Effector memory CD4-positive, alpha-beta T cell (primary cell): ENCODE data around the gene GPR84.

Source experiments
- DNase-seq, 3 donors: peaks; one replicate each; pipeline ENCODE4 v3.0.0-alpha.2; 2020
- H3K27ac ChIP-seq: 2 replicates; pipeline ENCODE4 v1.7.0; 2013; ENCODE audit warnings: mild to moderate bottlenecking, low read length, moderate library complexity; ENCODE audit not compliant: insufficient read depth, poor library complexity, severe bottlenecking
- H3K27me3 ChIP-seq: replicated peaks from 2 replicates; pipeline ENCODE4 v1.7.0; 2013; ENCODE audit warnings: mild to moderate bottlenecking, low read length; ENCODE audit not compliant: insufficient read depth, control insufficient read depth, poor library complexity, severe bottlenecking
- H3K36me3 ChIP-seq: 2 replicates; pipeline ENCODE4 v1.7.0; 2013; ENCODE audit warnings: mild to moderate bottlenecking, low read length, moderate library complexity; ENCODE audit not compliant: control insufficient read depth, insufficient read depth
- H3K4me1 ChIP-seq: 2 replicates; pipeline ENCODE4 v1.7.0; 2013; ENCODE audit warnings: low read length, mild to moderate bottlenecking; ENCODE audit not compliant: control insufficient read depth, insufficient read depth, poor library complexity, severe bottlenecking
- H3K4me3 ChIP-seq: 2 replicates; pipeline ENCODE4 v1.7.0; 2013; ENCODE audit warnings: low read length, low read depth, mild to moderate bottlenecking; ENCODE audit not compliant: insufficient read depth, poor library complexity, severe bottlenecking
- H3K9me3 ChIP-seq: 2 replicates; pipeline ENCODE4 v1.7.0; 2013; ENCODE audit warnings: mild to moderate bottlenecking, low read length, moderate library complexity; ENCODE audit not compliant: control insufficient read depth

The GPR84 gene

GRCh38 chr12:54384591-54385041, 20.3 kb upstream of the GPR84 start, which contains the start of gene ZNF385A:
ZNF385A (minus strand) TSS chr12:54384733; CDS start chr12:54384514, 219 bp downstream.
- peaks cover under 1% of the 10 kb centered on the region for H3K4me1 ChIP-seq
- no peaks in the 10 kb centered on the region for H3K36me3 ChIP-seq
- no peak within 1 kb of the TSS for H3K4me3 ChIP-seq

GRCh38 chr12:54383041-54383609, 18.8 kb upstream of the GPR84 start:
- no peaks in the 10 kb centered on the region for H3K36me3 ChIP-seq
- no peak overlapping the region for H3K27ac ChIP-seq
- no peaks in the 10 kb centered on the region for H3K9me3 ChIP-seq
- H3K4me3 ChIP-seq, result no peak overlapping the region
- DNase-seq, result no peak
- H3K4me1 ChIP-seq, result peaks cover 5% of the 10 kb centered on the region
- no peaks in the 10 kb centered on the region for H3K27me3 ChIP-seq

More at GRCh38 chr12:54384591-54385041, 20.3 kb upstream of the GPR84 start, which contains the start of gene ZNF385A:
- DNase-seq, result no peak
- Histone ChIP-seq H3K27ac (no peak within 1 kb of the TSS), H3K9me3 (no peaks in the 10 kb centered on the region), H3K27me3 (no peaks in the 10 kb centered on the region)

- H3K27me3 ChIP-seq, result no peaks in the 10 kb centered on the region
- peaks cover 5% of the 10 kb centered on the region for H3K4me1 ChIP-seq
Observed at GRCh38 chr12:54381136-54381535, 16.9 kb upstream of the GPR84 start.

GRCh38 chr12:54379398-54380201, 15.3 kb upstream of the GPR84 start:
- Histone ChIP-seq H3K36me3 (no peaks in the 10 kb centered on the region), H3K27ac (no peak overlapping the region), H3K27me3 (no peaks in the 10 kb centered on the region), H3K9me3 (no peaks in the 10 kb centered on the region), H3K4me1 (peaks cover 5% of the 10 kb centered on the region), H3K4me3 (peak overlapping the region; percentile 44)
- DNase-seq, result peak; percentile 73 to 81 (median 76)

More at GRCh38 chr12:54381136-54381535, 16.9 kb upstream of the GPR84 start:
- Histone ChIP-seq H3K36me3 (no peaks in the 10 kb centered on the region), H3K4me3 (no peak overlapping the region), H3K9me3 (no peaks in the 10 kb centered on the region), H3K27ac (no peak overlapping the region)
- no peak for DNase-seq

- H3K9me3 ChIP-seq, result no peaks in the 10 kb centered on the region
- no peak overlapping the region for H3K27ac ChIP-seq
- DNase-seq, result no peak
- H3K27me3 ChIP-seq, result no peaks in the 10 kb centered on the region
- peaks cover 5% of the 10 kb centered on the region for H3K4me1 ChIP-seq
- H3K36me3 ChIP-seq, result no peaks in the 10 kb centered on the region
- peak overlapping the region; percentile 44 for H3K4me3 ChIP-seq
Observed at GRCh38 chr12:54378796-54379397, 14.6 kb upstream of the GPR84 start.

- Histone ChIP-seq H3K4me3 (no peak overlapping the region), H3K9me3 (no peaks in the 10 kb centered on the region), H3K27ac (no peak overlapping the region), H3K36me3 (no peaks in the 10 kb centered on the region), H3K4me1 (peaks cover 5% of the 10 kb centered on the region), H3K27me3 (no peaks in the 10 kb centered on the region)
- DNase-seq, result no peak
Observed at GRCh38 chr12:54377797-54378515, 13.7 kb upstream of the GPR84 start.

- Histone ChIP-seq H3K36me3 (no peaks in the 10 kb centered on the region), H3K4me1 (peaks cover 8% of the 10 kb centered on the region)
Observed at GRCh38 chr12:54377007-54377406, 12.7 kb upstream of the GPR84 start.

GRCh38 chr12:54376596-54376995, 12.3 kb upstream of the GPR84 start:
- Histone ChIP-seq H3K4me3 (no peak overlapping the region), H3K9me3 (no peaks in the 10 kb centered on the region), H3K36me3 (no peaks in the 10 kb centered on the region), H3K4me1 (peaks cover 12% of the 10 kb centered on the region), H3K27ac (no peak overlapping the region), H3K27me3 (no peaks in the 10 kb centered on the region)
- DNase-seq, result no peak

More at GRCh38 chr12:54377007-54377406, 12.7 kb upstream of the GPR84 start:
- no peak for DNase-seq
- Histone ChIP-seq H3K27ac (no peak overlapping the region), H3K27me3 (no peaks in the 10 kb centered on the region), H3K4me3 (no peak overlapping the region), H3K9me3 (no peaks in the 10 kb centered on the region)

- Histone ChIP-seq H3K27me3 (no peaks in the 10 kb centered on the region), H3K36me3 (no peaks in the 10 kb centered on the region), H3K4me3 (no peak overlapping the region), H3K4me1 (peaks cover 13% of the 10 kb centered on the region), H3K9me3 (no peaks in the 10 kb centered on the region), H3K27ac (no peak overlapping the region)
- no peak for DNase-seq
Observed at GRCh38 chr12:54375259-54375579, 10.9 kb upstream of the GPR84 start.
